Transverse colon (tissue), 3 donors: ENCODE measurements around the gene VPS35.

Experiments
- CTCF ChIP-seq, 5 experiments: fragments of 200-600 bp in 3 of 5; fragments of 450-650 bp in 2 of 5; sonication (generic) in 3 of 5; IDR thresholded peaks; 1 replicate in 2 of 5; 2 replicates in 3 of 5; pipeline ENCODE4 v1.5.1; 2016 to 2017; ENCODE audit warnings: antibody characterized with exemption in 5 of 5, inconsistent platforms in 3 of 5, mild to moderate bottlenecking in 2 of 5, moderate library complexity in 1 of 5
- EP300 ChIP-seq: sonication (generic); formaldehyde crosslinking; IDR thresholded peaks from one replicate; pipeline ENCODE4 v1.6.1; 2017; ENCODE audit warnings: antibody characterized with exemption, low read depth
- POLR2A ChIP-seq: fragments of 450-650 bp; IDR thresholded peaks from one replicate; pipeline ENCODE4 v1.6.1; 2016; ENCODE audit warnings: antibody characterized with exemption, mild to moderate bottlenecking, moderate library complexity

- TF ChIP-seq CTCF (IDR thresholded peaks at IDR 0.05) (no peak), POLR2A (no peak), EP300 (no peak)
Measured at GRCh38 chr16:46728806-46729205, 39.8 kb upstream of the VPS35 start.
